AG09309 (cell line): ENCODE measurements around the gene DHRS7B.
"Not testable (repeated sequence)": the region's sequence is repeated elsewhere in the genome, so short reads cannot be mapped to it uniquely, and the experiment has no call there.

Source experiments
- DNase-seq: peaks from one replicate; pipeline ENCODE4 v3.0.0-alpha.2; 2010; ENCODE audit warnings: low read depth
- H3K4me3 ChIP-seq: 2 replicates; pipeline ENCODE4 v1.5.1; 2011; ENCODE audit warnings: mild to moderate bottlenecking, low read depth, low read length, moderate library complexity; ENCODE audit not compliant: control insufficient read depth
- TF ChIP-seq, protein P1 (sequence below): IDR thresholded peaks from 2 replicates; pipeline ENCODE4 v1.5.1; 2011; ENCODE audit warnings: mild to moderate bottlenecking, low read depth, low read length, inconsistent platforms; ENCODE audit not compliant: insufficient read depth, control insufficient read depth; ENCODE audit errors: missing control alignments

The DHRS7B gene

GRCh38 chr17:21217346-21217745 is 90.6 kb downstream of the DHRS7B start:
- TF ChIP-seq, protein P1, sequence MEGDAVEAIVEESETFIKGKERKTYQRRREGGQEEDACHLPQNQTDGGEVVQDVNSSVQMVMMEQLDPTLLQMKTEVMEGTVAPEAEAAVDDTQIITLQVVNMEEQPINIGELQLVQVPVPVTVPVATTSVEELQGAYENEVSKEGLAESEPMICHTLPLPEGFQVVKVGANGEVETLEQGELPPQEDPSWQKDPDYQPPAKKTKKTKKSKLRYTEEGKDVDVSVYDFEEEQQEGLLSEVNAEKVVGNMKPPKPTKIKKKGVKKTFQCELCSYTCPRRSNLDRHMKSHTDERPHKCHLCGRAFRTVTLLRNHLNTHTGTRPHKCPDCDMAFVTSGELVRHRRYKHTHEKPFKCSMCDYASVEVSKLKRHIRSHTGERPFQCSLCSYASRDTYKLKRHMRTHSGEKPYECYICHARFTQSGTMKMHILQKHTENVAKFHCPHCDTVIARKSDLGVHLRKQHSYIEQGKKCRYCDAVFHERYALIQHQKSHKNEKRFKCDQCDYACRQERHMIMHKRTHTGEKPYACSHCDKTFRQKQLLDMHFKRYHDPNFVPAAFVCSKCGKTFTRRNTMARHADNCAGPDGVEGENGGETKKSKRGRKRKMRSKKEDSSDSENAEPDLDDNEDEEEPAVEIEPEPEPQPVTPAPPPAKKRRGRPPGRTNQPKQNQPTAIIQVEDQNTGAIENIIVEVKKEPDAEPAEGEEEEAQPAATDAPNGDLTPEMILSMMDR: no peak
- no peak for DNase-seq
- H3K4me3 ChIP-seq: no peak overlapping the region

DNA sequence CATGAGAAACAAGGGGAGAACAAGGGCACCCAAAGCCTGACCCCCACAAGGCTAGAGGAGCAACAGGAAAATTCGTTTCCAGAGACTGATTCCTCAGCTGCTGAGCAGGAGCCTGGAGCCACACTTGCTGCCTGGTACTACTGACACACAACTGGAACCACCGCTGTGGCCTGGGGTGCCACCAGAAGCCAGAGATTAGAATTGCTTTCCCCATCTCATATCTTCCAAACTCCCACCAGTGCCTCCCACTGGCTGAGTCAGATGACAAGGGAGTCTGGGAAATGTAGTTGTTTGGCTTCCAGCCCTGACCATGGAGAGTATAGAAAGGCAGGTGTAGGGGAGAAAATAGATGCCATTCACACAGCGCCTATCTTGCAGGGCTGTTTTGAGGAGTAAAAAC is 91.3 kb downstream of the DHRS7B start:
- DNase-seq: no peak
- TF ChIP-seq, protein P1: no peak
- no peak overlapping the region for H3K4me3 ChIP-seq

DNA sequence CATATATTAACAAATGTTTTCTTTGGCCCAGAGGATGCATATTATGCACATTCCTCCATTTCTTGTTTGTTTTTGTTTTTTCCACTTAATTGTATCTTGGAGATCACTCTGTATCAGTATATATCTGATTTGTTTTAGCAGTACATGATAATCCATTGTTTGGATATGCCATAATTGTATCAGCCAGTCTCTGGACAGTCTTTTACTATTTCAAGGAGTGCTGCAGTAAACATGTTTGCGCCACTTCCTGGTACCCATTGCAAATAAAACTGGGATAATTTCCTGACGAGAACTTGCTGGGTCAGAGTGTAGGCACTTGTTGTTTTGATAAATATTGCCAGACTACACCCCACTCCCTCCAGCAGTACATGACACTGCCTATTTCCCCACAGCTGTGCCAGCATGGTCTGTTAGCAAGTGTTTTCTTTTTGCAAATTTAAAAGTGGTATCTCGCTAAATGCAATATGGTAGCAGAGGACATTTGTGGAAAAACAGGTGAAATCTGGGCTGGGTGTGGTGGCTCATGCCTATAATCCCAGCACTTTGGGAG is 92.1 kb downstream of the DHRS7B start:
- DNase-seq: no peak
- H3K4me3 ChIP-seq: no peak overlapping the region
- TF ChIP-seq, protein P1: no peak

- TF ChIP-seq, protein P1: no peak
- no peak for DNase-seq
Observed at GRCh38 chr17:21223086-21223485, 96.3 kb downstream of the DHRS7B start.

GRCh38 chr17:21227277-21227676 is 100.5 kb downstream of the DHRS7B start:
- H3K4me3 ChIP-seq, DNase-seq: not testable (repeated sequence)

More at GRCh38 chr17:21223086-21223485, 96.3 kb downstream of the DHRS7B start:
- H3K4me3 ChIP-seq: no peak overlapping the region

DNA sequence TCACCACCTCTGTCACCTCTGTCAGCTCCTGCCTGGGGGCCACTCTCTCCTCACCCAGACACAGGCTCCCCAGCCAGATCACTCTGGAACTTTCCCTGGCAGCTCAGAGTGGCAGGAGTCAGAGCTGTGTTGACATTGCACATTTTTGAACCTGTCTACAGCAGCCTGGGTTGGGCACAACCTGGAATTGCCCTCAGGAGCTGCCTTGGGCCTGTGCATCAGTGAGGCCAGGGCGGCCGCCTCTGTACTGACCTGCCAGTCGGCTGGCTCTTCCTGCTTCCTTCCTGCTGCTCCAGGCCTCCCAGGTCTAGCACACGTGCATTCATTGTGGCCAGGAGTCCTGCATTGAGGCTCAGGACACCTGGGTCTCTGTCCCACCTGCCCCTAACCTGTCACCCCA is 101.3 kb downstream of the DHRS7B start:
- no peak for DNase-seq

GRCh38 chr17:21228845-21229244 is 102.1 kb downstream of the DHRS7B start:
- H3K4me3 ChIP-seq: no peak overlapping the region
- no peak for DNase-seq
- TF ChIP-seq, protein P1: no peak

More for the DNA sequence above, 101.3 kb downstream of the DHRS7B start:
- TF ChIP-seq, protein P1: no peak
- H3K4me3 ChIP-seq: no peak overlapping the region
